GM13977 (cell line): Measurements from ENCODE around the gene PNMA1.
A peak's percentile ranks its signal among the peaks of the same experiment; 100 is the strongest.

ENCODE experiments used
- DNase-seq: peaks from one replicate; pipeline ENCODE4 v3.0.0; 2012; ENCODE audit warnings: low spot score
- in situ Hi-C: fragments of 300-500 bp; cut with MboI; formaldehyde crosslinking; loops from one replicate; pipeline ENCODE4 v1.12.0; 2022; ENCODE audit warnings: low sequenced_read_pairs, low pct_unique_long_range_greater_than_20kb, mixed read lengths, inconsistent platforms; ENCODE audit not compliant: unreplicated experiment
- TF ChIP-seq, protein P1 (sequence below): IDR thresholded peaks from 2 replicates; pipeline ENCODE4 v1.5.1; 2012; ENCODE audit warnings: mild to moderate bottlenecking, control low read depth; ENCODE audit not compliant: insufficient read depth; ENCODE audit errors: extremely low read depth, missing control alignments

The PNMA1 gene

GRCh38 chr14:73720636-73721035 is 6.5 kb upstream of the PNMA1 start:
- TF ChIP-seq, protein P1, sequence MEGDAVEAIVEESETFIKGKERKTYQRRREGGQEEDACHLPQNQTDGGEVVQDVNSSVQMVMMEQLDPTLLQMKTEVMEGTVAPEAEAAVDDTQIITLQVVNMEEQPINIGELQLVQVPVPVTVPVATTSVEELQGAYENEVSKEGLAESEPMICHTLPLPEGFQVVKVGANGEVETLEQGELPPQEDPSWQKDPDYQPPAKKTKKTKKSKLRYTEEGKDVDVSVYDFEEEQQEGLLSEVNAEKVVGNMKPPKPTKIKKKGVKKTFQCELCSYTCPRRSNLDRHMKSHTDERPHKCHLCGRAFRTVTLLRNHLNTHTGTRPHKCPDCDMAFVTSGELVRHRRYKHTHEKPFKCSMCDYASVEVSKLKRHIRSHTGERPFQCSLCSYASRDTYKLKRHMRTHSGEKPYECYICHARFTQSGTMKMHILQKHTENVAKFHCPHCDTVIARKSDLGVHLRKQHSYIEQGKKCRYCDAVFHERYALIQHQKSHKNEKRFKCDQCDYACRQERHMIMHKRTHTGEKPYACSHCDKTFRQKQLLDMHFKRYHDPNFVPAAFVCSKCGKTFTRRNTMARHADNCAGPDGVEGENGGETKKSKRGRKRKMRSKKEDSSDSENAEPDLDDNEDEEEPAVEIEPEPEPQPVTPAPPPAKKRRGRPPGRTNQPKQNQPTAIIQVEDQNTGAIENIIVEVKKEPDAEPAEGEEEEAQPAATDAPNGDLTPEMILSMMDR, result no peak
- no peak for DNase-seq
- in situ Hi-C loops, result no loop called here

GRCh38 chr14:73719791-73720190 is 5.6 kb upstream of the PNMA1 start:
- in situ Hi-C loops, result no loop called here
- TF ChIP-seq, protein P1, result no peak
- DNase-seq, result no peak

GRCh38 chr14:73719361-73719760 is 5.2 kb upstream of the PNMA1 start:
- in situ Hi-C loops, result no loop called here
- DNase-seq, result no peak
- TF ChIP-seq, protein P1, result no peak

- in situ Hi-C loops, result no loop called here
- TF ChIP-seq, protein P1, result no peak
- DNase-seq, result no peak
Measured at GRCh38 chr14:73718418-73719251, 4.5 kb upstream of the PNMA1 start.

DNA sequence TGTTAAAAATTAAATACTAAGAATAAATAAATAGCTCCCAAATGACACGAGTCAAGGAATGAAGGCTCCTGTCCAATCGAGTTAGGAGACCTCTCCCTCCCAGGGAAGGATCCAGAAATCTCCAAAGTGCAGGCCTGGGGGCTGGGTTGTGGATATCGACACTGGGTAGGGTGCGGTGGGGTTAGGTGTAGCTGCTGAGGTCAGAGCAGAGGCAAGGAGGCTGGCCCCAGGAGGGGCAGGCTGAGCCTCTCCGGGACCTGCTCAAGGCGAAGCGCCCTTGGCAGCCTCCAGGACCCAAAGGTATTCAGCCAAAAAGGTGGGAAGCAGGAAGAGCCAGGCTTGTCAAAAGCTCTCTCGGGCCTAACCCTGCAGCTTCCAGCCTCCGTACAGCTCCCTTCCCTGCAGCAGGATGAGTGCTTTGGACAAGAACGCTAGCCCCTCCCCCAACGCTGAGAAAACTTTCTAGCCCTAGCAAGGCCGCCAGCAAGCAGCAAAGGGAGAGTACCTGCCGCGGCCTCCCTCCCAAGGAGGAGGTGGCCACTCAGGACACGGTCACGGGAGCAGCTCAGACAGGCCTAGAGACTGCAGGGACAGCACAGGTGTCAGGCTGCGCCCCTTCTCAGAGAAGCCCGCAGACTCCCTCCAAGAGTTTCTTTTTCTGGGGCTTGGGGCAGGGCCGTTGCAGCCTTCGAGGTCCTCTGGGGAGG is 3.7 kb upstream of the PNMA1 start:
- DNase-seq, result no peak
- TF ChIP-seq, protein P1, result no peak

GRCh38 chr14:73717266-73717665 is 3.1 kb upstream of the PNMA1 start:
- in situ Hi-C loops, result no loop called here
- peak; percentile 23 for DNase-seq

More for the DNA sequence above, 3.7 kb upstream of the PNMA1 start:
- in situ Hi-C loops, result no loop called here

More at GRCh38 chr14:73717266-73717665, 3.1 kb upstream of the PNMA1 start:
- TF ChIP-seq, protein P1, result no peak
